Posterior cingulate gyrus (tissue), 11 donors: ENCODE measurements around the gene GRIN2B.

Experiments
- DNase-seq, 10 donors: peaks; one replicate each; pipeline versions ENCODE4 v3.0.0 to v3.0.0-alpha.2; 2020 to 2021; ENCODE audit warnings: mixed read lengths in 3 of 10
- intact Hi-C: fragments of 100-400 bp; cut with DNase I; formaldehyde crosslinking; loops from one replicate; pipeline ENCODE4 v1.15.1; 2023

GRIN2B gene

DNA sequence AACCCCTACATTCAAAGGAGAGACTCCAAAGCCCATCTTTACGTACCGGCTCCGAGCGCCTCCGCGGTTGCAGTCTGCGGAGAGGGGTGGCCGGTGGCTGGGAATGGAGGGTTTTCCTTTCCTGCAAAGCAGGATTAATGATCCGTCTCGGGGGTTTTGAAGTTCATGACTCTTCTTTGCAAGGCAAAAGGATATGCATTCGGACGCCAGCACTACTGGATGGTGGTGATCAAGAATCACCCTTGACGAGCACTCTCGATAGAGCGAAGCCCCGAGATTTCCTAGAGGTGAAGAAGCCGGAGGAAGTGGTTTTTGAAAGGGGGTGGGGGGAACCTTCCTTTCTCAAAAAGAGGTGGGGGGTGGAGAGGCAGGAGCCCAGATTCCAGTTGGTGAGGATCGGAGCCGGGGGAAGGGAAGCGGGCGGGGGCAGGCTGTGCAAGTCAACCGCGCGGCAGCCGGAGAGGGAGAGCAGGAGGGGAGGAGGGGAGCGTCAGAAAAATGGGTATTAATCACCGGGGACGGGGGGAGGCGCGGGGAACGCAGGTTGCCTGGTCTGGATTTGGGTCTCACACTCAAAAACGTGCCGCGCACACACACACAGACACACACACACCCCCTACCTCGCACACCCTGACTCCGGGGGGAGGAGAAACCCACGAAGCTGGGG lies at the start of gene GRIN2B:
TSS of gene GRIN2B (minus strand) at position 307 of the 667 bp plus-strand sequence. CDS start 115,394 bp downstream, outside the sequence.
- intact Hi-C loops: no loop called here
- DNase-seq: peak in 9 of 10 donors; percentile 12 to 94 (median 59)

DNA sequence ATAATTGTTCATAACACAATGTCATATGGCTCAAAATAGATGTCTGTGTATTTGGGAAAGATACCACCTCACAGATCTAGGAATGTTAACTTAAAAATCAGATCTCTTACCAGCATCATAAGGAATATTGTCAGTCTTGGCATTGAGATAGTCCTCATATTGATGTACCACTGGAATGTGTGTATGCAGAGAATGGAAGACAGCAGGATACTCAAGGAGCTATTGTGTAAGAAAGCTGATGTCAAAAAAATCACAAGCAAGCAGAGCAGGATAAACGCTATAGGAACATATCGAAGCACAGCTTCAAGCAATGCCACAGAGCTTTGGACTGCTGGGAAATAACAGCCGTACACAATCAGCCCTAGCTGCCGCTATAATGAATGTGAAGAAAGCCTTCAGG lies 45.1 kb upstream of the GRIN2B start:
- intact Hi-C loops: no loop called here
- DNase-seq: no peak

- DNase-seq: no peak
- intact Hi-C loops: no loop called here
Observed at GRCh38 chr12:14024591-14024990, 43.2 kb upstream of the GRIN2B start.

GRCh38 chr12:14018080-14018479 lies 36.7 kb upstream of the GRIN2B start:
- intact Hi-C loops: no loop called here
- DNase-seq: no peak

DNA sequence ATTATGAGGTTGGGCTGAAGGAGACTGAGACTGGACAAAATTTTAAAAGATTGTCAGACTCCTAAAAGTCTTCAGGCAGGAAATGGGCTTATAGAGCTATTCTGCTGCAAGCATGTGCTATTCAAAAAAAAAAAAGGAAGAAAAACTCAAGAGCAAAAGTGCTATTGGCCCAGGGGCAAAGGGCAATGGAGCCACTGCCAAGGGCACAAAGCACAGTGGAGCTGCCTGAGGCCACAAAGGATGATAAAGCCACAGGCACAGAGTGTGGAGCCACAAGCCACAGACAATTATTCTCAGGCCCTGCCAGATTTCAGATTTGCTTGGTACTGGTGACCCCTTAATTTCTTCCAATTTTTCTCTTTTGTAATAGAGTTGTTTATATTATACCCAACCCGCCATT lies 29.6 kb upstream of the GRIN2B start:
- intact Hi-C loops: no loop called here
- no peak for DNase-seq

GRCh38 chr12:14007639-14008038 lies 26.2 kb upstream of the GRIN2B start:
- intact Hi-C loops: no loop called here

GRCh38 chr12:13992585-13992984 lies 11.2 kb upstream of the GRIN2B start:
- no peak for DNase-seq
- intact Hi-C loops: no loop called here

More at GRCh38 chr12:14007639-14008038, 26.2 kb upstream of the GRIN2B start:
- no peak for DNase-seq

DNA sequence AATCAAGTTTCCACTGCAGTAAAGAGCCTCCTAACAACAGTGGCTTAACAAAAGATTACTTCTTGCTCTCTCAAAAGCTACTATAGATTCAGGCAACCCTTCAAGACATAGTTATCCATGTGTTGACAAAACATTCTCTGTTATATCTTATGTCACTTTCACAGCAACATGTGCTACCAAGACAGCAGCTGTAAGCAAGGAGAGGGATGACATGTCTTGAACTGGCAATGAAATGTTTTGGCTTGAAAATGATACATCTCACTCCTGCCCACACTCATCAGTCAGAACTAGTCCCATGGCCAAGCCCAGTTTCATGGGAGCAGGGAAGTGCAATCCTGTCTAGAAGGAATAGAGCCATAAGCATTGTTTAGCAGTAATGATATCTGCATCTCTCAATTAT lies 10.7 kb upstream of the GRIN2B start:
- intact Hi-C loops: no loop called here
- no peak for DNase-seq

- intact Hi-C loops: no loop called here
- no peak for DNase-seq
Observed at GRCh38 chr12:13986031-13986430, 4.6 kb upstream of the GRIN2B start.

GRCh38 chr12:13981990-13982389 lies 588 bp upstream of the GRIN2B start:
- DNase-seq: peak in 3 of 10 donors; percentile 39 to 90 (median 87)
- intact Hi-C loops: no loop called here

- intact Hi-C loops: no loop called here
- DNase-seq: peak; percentile 25 to 94 (median 64)
Observed at GRCh38 chr12:13980538-13981295, 685 bp downstream of the GRIN2B start.

DNA sequence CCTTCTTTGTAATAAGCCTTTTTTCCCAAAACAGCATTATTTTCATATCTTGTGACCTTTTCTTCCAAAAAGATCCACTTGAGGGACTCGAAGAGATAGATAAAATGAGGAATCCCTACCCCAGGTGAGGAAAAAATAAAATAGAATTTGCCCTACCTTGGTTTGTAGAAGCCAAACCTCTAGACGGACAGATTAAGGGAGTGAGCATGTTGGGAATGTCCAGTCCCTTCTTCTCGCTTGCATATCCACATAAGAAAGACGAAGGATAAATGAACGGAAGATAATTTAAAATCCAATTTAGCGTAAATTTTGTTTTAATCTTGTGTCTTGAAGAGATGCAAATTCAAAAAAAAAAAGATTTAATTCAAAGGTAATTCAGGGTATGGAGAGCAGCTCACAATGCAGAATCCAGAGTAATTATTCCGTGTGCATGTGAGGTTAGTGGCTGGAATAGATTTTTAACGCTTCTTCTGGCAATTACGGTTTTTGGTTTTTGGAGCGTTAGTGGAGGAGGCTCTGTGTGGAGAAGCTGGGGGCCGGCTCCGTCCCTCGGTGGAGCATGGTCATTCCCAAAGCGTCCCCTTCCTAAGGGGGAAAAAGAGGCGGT lies 1.5 kb downstream of the GRIN2B start:
- intact Hi-C loops: loop anchor here (5.0 to 10.0 kb wide), 2 partner anchors 243 to 705 kb away; no protein-coding TSS in a partner anchor

DNA sequence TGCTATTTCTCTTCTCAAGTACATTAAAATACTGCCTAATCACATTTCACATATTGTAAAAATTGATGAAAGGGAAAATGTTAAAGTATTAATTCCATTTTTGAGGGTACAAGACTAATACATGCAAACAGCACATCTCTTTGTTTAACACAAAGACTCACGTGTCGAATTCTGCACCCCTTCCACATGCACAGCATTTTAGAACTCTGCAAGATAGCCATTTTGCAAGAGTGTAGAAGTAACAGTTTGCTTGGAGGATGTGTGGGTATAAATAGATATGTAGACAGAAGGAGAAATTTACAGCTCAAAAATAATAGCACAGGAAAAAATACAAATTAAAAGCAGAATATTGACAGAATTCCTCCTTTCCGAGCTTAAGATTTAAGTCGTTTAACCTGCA lies 2.5 kb downstream of the GRIN2B start:
- intact Hi-C loops: loop anchor here (5.0 to 10.0 kb wide), 2 partner anchors 242 to 704 kb away; no protein-coding TSS in a partner anchor
- no peak for DNase-seq

More for the DNA sequence above, 1.5 kb downstream of the GRIN2B start:
- DNase-seq: no peak

DNA sequence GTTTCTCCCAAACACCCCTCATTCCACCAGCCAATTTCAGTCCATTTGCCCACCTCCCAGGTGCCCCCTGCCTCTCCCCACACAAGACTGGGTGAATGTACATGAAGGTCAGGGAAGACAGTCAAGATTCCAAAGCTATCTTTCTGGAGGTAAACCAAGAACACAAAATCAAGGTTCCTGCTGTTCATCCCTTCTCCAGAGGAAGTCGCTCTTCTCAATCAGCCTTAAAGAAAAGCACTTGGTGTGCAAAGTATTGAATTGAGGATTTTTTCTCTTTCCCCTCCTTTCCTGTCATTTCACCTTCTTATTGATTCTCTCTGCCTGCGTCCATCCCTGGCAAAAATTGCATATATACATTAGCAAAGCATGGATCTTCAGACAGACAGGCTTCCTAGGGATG lies 4.5 kb downstream of the GRIN2B start:
- DNase-seq: no peak
- intact Hi-C loops: loop anchor here (2.0 to 10.0 kb wide), 3 partner anchors 190 to 702 kb away; no protein-coding TSS in a partner anchor

GRCh38 chr12:13976028-13976584 lies 5.3 kb downstream of the GRIN2B start:
- intact Hi-C loops: loop anchor here (2.0 to 10.0 kb wide), 3 partner anchors 191 to 701 kb away; no protein-coding TSS in a partner anchor
- no peak for DNase-seq

DNA sequence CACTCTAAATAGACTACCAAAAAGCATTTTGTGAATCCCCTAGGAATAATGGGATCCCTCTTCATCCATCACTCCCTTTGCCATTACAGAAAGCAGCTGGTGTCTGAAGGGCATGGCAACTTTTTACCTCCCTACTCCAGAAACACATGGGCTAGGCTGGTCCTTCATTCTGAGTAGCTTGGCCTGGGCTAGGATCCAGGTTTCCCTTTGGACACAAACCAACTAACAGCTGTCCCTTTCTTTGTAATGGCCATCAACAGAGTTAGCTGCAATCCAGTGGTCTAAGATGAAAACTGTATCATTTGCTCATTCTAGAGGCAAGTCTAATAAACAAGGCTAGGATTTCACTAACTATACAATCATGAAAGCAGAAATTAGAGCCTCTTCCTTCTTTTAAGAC lies 7.4 kb downstream of the GRIN2B start:
- DNase-seq: no peak
- intact Hi-C loops: loop anchor here (10.0 kb wide), 1 partner anchor 699 kb away; no protein-coding TSS in a partner anchor

DNA sequence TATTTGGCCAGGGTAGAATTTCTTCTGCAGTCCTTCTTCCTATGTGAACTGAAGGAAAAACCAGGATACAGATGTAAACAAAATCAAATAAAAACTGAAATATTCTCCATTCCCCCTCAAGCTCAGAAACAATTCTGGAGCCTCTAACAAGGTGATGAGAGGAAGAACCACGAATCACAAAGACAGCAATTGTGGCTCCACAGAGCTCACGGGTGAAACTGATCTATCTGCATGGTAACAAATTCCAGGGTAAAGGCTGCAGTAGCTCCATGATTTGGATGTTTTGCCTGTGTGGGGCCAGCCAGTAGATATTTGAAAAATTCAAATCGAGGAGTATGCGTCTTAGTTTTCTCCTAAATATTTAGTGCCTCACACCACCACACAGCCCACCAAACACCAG lies 10.6 kb downstream of the GRIN2B start:
- DNase-seq: no peak
- intact Hi-C loops: loop anchor here (10.0 kb wide), 1 partner anchor 696 kb away; no protein-coding TSS in a partner anchor

- intact Hi-C loops: no loop called here
- DNase-seq: no peak
Observed at GRCh38 chr12:13968281-13968680, 13.1 kb downstream of the GRIN2B start.

GRCh38 chr12:13964666-13965065 lies 16.7 kb downstream of the GRIN2B start:
- no peak for DNase-seq
- intact Hi-C loops: no loop called here

- intact Hi-C loops: no loop called here
- DNase-seq: peak in 3 of 10 donors; percentile 28 to 72 (median 53)
Observed at GRCh38 chr12:13962699-13963098, 18.7 kb downstream of the GRIN2B start.

- peak in 4 of 10 donors; percentile 35 to 89 (median 64) for DNase-seq
- intact Hi-C loops: no loop called here
Observed at GRCh38 chr12:13961971-13962370, 19.4 kb downstream of the GRIN2B start.
